Putamen (tissue), 1 donor: ENCODE results near the gene SLC22A14.

ENCODE experiments used
- DNase-seq: peaks from one replicate; pipeline ENCODE4 v3.0.0-alpha.2; 2016; ENCODE audit warnings: low spot score

The SLC22A14 gene

DNA sequence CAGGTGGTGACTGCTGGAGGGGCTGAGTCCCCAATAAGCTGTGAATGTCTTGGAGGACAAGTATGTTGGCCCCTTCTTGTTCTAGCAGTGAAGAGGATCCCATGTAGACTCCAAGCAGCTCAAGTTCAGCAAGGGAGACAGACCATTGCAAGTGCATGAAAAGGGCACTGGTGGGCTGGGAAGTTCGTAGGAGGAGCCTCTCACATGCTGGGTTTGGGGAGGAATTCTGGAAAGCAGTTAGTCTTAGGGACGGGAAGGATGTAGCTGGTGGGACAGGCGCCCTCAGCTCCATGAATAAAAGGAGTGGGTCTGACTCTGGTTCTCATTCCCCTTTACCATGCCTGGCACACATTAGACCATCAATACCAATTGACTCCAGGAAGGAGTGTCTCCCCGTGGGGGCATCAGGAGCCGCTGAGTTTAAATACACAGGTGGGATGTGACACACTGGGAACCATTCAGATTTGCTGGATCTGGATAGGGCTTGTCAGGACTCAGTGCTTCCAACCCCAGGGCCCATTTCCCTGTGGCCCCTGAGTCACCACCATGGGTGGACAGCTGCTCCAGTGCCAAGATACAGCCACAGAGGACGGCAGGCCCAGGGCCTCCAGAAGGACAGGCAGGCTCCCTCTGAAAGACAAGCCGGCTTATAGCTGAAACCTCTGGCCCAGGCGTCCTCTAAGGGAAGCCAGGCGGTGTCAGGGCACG, 63.9 kb downstream of the SLC22A14 start:
- no peak for DNase-seq

DNA sequence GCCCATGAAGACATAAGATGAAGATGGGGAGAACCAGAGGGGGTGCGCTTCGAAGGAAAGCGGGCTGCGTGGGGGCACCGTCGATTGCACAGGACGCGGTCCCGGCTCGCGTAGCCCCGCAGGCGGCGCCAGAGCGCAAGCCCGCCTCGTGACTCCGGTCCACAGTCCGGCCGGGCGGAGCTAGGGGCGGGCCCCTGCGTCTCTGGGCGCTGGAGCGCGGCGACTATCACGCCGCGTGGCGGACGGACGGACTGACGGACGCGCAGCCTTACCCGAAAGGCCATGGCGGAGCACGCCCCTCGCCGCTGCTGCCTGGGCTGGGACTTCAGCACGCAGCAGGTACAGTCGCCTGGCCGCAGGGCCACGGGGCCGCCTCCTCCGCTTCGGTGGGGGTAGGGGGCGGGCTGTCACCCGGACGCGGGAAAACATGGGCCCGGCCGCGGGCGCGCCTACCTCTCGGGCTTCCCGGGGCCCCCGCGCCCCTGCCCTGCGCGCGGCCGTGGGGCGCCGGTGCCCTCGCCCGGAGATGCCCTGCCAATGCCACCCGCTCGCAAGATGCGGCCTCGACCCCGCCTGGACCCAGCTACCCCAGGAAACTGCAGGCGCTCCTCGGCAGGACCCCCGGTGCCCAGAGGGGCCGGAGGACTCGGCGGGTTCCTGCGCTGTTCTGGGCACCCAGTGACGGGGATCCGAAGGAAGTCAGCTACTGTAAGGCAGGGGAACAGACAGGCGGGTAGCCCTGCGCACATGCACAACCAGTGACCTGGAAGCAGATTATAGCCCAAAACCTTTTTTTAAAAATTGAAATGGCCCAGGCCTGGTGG, 64.7 kb downstream of the SLC22A14 start, which contains the start of gene XYLB:
XYLB (plus strand) TSS at position 199 of the 824 bp plus-strand sequence; CDS start at position 283, 84 bp downstream.
- peak; percentile 73 for DNase-seq

DNA sequence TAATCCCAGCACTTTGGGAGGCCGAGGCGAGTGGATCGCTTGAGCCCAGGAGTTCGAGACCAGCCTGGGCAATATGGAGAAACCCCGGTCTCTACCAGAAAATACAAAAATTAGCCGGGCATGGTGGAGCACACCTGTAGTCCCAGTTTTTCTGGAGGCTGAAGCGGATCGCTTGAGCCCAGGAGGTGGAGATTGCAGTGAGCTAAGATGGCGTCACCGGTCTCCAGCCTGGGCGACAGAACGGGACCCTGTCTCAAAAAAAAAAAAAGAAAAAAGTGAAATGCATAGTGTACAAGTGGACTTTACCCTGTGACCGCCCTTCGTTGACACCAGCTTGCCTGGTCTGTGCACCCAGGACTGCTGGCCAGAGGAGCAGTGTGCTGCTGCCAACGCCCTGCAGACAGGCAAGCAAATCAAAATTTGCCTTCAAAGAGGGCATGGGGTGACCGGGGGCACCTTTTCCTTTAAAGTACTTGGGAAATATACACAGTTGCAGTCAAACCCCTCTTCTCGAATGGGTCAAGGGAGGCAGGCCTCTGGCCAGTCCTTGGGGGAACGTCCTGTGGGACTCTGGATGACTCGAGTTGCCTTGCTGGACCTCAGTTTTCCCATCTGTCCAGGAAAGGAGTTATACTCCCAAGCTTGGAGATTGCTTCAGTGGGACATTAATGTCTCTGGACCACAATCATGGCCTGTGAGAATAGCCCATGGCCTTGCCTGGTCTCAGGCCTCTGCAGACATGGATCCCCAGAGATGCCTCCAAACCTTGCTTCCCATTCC, 65.5 kb downstream of the SLC22A14 start:
- no peak for DNase-seq

DNA sequence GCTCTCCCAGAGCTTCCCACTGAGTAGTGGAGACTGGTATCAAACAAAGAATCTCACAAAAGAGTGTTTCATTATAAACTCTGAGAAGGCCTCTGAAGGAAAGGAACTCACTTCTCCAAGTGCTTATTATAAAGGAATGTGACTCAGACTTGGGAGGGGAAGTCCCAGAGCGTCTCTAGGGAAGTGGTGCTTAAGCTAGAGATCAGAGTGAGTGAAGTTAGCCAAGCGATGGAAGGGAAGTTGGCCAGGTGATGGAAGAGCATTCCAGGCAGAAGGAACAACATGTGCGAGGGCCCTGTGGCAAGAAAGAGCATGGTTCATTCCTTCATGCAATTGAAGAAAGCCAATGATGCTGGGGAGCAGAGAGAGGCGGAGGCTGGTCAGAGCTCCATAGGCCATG, 66.8 kb downstream of the SLC22A14 start:
- no peak for DNase-seq

DNA sequence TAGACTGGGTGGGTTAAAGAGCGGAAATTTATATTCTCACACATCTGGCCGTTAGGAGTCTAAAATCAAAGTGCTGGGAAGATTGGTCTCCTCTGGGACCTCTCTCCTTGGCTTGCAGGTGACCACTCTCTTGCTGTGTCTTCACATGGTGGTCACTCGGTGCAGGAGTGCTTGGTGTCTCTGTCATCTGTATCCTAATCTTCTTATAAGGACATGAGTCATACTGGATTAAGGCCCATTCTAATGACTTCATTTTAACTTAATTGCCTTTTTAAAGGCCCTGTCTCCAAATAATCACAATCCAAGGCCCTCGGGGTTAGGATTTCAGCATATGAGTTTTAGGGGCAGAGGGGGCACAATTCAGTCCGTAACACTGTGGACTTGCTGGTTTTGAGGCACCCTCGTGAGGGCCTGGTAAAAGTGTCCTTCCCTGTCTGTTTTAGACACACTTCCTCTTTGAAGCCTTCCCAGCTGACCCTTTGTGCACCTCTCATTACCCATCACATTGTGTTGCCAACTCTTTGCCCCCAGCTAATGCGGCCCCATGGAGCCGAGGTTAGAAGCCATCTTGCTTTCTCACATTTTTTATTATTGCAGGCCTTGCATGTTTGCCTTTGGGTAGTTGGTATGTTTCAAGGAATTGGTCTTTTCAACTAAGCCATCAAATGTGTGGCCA, 67.7 kb downstream of the SLC22A14 start:
- DNase-seq: no peak

DNA sequence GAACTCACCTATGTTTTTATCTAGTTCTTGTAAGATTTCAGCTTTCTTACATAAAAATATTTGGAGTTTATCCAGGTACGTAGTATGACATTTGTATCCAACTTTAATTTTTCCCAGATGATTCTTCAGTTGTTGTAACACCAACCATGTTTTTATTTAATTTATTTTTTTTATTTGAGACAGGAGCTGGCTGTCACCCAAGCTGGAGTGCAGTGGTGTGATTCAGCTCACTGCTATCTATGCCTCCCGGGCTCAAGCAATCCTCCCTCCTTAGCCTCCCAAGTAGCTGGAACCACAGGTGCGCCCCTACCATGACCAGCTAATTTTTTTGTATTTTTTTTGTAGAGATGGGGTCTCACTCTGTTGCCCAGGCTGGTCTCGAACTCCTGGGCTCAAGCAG, 71.1 kb downstream of the SLC22A14 start:
- DNase-seq: no peak

DNA sequence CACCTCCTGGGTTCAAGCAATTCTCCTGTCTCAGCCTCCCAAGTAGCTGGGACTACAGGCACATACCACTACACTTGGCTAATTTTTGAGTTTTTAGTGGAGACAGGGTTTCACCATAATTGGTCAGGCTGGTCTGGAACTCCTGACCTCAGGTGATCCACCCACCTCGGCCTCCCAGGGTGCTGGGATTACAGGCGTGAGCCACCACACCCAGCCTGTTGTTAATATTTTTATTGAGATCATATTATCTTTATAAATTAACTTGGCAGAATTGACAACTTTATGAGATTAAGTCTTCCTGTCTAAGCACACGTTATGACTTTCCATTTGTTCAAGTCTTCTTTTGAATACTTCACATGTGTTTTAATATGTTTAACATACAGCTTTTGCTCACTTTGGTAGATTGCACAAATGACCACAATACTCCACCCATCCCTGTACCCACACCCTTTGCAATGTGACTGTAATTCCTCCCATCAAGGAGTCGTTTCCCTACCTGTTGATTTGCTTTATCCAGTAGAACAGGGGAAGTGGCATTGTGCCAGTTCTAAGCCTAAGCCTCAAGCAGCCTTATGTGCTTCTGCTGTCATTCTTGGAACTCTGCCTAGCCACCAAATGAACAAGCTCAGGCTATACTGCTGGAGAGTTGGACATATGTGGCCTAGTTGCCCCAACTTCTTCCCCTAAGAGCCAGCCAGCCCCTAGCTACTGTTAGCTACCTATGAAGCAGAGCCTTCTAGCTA, 72.7 kb downstream of the SLC22A14 start:
- DNase-seq: no peak

DNA sequence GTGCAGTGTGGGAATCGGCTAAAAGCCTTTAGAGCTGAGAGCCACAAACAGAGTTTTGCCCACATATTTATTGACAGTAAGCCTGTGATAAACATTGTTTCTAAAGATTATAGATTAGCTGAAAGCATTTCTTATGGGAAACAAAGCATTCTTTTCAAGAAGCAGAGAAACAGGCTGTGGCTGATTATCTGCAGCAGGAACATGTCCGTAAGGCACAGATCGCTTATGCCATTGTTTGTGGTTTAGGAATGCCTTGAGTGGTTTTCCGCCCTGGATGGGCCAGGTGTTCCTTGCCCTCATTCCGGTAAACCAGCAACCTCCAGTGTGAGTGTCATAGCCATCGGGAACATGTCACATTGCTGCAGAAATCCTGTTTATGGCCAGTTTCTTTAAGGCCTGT, 76.9 kb downstream of the SLC22A14 start:
- DNase-seq: no peak

DNA sequence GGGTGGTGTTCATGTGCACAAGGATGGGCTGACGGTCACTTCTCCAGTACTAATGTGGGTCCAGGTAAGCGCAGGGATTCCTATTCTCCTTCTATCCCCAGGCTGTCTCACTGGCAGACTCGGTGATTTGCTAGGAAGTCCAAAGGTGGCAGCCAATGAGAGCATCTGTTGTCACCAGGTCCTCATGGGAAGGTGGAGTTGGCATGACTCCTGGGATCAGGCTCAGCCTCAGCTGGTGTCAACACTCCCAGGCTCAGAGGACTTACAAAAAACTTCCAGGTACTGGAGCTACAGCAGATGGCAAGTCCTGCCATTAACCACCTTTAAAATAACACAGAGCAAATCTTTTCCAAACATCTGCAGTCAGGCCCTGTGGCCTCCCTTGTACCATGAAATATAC, 78.3 kb downstream of the SLC22A14 start:
- no peak for DNase-seq

DNA sequence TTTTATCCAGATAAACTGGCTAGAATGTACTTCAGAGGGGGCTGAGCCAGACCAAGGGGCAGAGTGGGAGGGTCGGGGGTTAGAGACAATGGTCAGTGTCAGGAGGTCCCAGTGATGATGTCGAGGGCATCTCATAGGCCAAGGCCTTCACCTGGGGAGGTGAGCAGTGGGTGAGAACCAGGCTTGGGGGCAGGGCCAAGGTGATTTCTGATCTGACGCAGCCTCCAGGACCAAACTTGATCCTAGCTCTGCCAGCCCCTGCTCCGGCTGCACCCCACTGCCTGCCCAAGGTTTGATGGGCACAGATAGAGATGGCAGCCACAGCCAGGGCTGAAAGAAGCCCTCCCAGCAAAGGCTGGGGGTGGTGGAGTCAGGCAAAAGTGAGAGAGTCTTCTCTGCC, 79.4 kb downstream of the SLC22A14 start:
- no peak for DNase-seq

DNA sequence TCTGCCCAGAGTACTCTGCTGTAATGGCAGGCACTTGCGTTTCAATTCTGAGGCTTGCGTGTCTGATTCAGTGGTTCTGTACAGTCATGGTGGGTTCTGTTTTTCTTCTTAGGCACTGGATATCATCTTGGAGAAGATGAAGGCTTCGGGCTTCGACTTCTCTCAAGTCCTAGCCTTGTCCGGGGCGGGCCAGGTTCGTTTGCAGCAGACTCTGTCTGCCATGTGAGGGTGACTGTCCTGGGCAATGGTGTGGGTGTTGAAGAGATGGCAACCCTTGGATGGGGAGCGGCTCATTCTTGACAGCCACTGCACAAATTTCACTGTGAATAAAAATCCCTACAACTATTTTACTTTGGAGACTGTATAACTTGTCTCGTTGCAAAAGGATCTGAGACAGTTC, 80.7 kb downstream of the SLC22A14 start:
- no peak for DNase-seq

DNA sequence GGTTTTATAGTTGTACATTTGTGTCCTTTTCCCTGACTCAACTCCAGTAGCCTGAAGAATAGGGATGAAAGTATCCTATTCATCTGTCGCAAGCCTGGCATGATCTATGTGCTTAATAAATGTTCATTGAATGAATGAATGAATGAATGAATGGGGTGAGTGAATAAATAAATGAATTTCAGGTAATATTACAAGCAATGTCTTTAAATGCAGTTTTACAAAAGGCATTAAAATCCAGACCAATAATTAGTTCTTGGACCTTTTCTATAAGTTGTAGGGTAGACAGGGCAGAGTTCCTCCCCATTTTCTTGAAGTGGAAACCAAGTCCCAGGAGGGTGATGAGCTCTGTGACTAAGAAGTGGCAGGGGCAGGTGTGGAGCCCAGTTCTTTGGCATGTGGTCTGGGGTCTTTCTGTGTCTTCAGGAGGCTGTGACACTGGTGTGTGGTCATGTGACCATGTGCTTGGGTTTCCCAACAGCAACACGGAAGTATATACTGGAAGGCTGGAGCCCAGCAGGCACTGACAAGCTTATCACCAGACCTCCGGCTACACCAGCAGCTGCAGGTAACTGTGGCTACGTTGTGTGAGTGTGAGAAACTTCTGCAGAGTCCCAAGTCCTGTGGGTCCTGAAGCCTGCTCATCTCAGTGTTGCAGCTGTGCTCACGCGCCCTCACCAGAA, 82.8 kb downstream of the SLC22A14 start:
- no peak for DNase-seq

DNA sequence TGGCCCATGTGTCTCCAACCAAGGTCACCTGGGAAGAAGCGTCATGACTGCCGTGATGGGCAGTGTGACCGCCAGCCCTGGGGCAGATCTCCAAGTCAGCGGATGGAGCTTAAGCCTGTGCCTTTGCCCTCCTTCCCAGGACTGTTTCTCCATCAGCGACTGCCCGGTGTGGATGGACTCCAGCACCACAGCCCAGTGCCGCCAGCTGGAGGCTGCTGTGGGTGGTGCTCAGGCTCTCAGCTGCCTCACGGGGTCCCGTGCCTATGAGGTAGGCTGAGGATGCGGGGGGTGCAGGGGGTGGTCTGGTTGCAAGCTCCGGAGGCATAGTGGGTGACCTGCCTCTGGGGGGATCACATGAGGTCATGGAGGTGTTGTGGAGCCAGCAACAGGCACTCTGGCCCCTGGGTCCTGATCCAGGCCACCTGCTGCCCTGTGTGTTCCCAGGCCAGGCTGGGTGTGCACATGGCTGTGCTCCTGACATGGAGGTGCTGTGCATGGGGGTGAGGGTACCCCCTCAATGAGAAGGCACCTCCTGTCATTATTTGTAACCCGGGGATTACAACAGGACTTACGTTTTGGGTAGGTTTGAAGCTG, 83.5 kb downstream of the SLC22A14 start:
- no peak for DNase-seq

DNA sequence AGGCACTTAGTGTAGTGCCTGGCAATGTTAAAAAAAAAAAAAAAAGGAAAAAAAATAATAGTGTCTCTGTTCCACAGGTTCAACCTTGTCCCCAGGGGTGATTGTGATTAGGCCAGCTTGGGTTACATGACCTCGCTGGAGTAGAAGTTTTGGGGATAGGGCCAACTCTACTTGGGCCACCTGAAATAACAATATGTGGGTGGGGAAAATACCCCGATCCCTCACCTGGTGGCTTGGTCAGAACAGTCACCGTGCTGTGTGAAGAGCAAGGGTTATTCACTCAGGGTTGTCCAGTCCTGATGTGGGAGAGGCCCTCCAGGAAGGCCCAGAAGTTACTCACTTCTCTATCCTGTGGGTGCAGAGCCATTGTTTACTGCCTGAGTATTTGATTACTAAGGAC, 84.0 kb downstream of the SLC22A14 start:
- no peak for DNase-seq

DNA sequence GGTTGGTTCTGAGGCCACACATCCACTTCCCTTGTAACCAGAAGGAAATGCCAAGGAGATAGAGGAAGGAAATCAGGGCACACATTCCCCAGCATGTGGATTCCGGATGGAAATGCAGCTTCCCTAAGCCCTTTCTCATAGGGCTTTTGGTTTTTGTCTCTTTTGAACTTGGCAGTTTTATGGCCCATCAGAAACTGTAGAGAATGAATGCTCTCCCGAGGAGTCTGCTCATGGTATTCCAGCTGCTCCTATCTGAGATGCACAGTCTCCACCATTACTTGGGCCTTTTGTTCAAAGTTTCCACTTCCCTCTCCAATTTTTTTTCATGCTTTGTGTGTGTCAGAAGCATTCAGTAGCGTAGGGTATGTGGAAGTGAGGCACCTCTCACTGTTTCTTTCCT, 85.7 kb downstream of the SLC22A14 start:
- DNase-seq: no peak
